Measurements from ENCODE around the gene FLII.

Gene FLII

GRCh38 chr17:18254888-18255649, 3.5 kb downstream of the FLII start:
- TF ChIP-seq CTCF (conservative IDR thresholded peaks at IDR 0.05; ENCODE audit: low read depth, low read length), result no peak
- no peak for DNase-seq (ENCODE audit: low read depth)
- no peak overlapping the region for H3K4me3 ChIP-seq (ENCODE audit: low read depth, low read length)

GRCh38 chr17:18253947-18254821, 4.4 kb downstream of the FLII start:
- no peak overlapping the region for H3K4me3 ChIP-seq (ENCODE audit: low read depth, low read length)
- TF ChIP-seq CTCF (conservative IDR thresholded peaks at IDR 0.05; ENCODE audit: low read depth, low read length), result no peak
- no peak for DNase-seq (ENCODE audit: low read depth)

GRCh38 chr17:18253187-18253884, 5.2 kb downstream of the FLII start:
- DNase-seq (ENCODE audit: low read depth), result no peak
- H3K4me3 ChIP-seq (ENCODE audit: low read depth, low read length), result no peak overlapping the region
- TF ChIP-seq CTCF (conservative IDR thresholded peaks at IDR 0.05; ENCODE audit: low read depth, low read length), result no peak

- no peak for DNase-seq (ENCODE audit: low read depth)
- no peak overlapping the region for H3K4me3 ChIP-seq (ENCODE audit: low read depth, low read length)
- TF ChIP-seq CTCF (conservative IDR thresholded peaks at IDR 0.05; ENCODE audit: low read depth, low read length), result no peak
Observed at GRCh38 chr17:18252160-18252559, 6.4 kb downstream of the FLII start.

GRCh38 chr17:18251204-18251603, 7.3 kb downstream of the FLII start:
- no peak overlapping the region for H3K4me3 ChIP-seq (ENCODE audit: low read depth, low read length)
- no peak for DNase-seq (ENCODE audit: low read depth)
- no peak for TF ChIP-seq CTCF (conservative IDR thresholded peaks at IDR 0.05; ENCODE audit: low read depth, low read length)

- H3K4me3 ChIP-seq (ENCODE audit: low read depth, low read length), result no peak overlapping the region
- no peak for DNase-seq (ENCODE audit: low read depth)
- no peak for TF ChIP-seq CTCF (conservative IDR thresholded peaks at IDR 0.05; ENCODE audit: low read depth, low read length)
Observed at GRCh38 chr17:18250708-18251107, 7.8 kb downstream of the FLII start.

Data from choroid plexus epithelial cell (primary cell).